GM12865 (cell line): Measurements from ENCODE around the gene DPP6.
"Not testable (repeated sequence)": the region's sequence is repeated elsewhere in the genome, so short reads cannot be mapped to it uniquely, and the experiment has no call there.

Source experiments
- DNase-seq: peaks from one replicate; pipeline ENCODE4 v3.0.0; 2010; ENCODE audit warnings: low read depth
- H3K4me3 ChIP-seq: 2 replicates; pipeline ENCODE4 v1.5.1; 2011; ENCODE audit warnings: mild to moderate bottlenecking, low read depth, low read length, control low read depth
- CTCF ChIP-seq: IDR thresholded peaks from 2 replicates; pipeline ENCODE4 v1.5.1; 2011; ENCODE audit warnings: low read length, control low read depth, low read depth, inconsistent platforms; ENCODE audit not compliant: insufficient read depth; ENCODE audit errors: missing control alignments

The DPP6 gene

GRCh38 chr7:154133703-154134277 lies 81.6 kb downstream of the DPP6 start:
- not testable (repeated sequence) for DNase-seq, H3K4me3 ChIP-seq

GRCh38 chr7:154134698-154135097 lies 82.5 kb downstream of the DPP6 start:
- DNase-seq, result not testable (repeated sequence)

GRCh38 chr7:154135646-154136045 lies 83.4 kb downstream of the DPP6 start:
- DNase-seq, H3K4me3 ChIP-seq: not testable (repeated sequence)

More at GRCh38 chr7:154134698-154135097, 82.5 kb downstream of the DPP6 start:
- not testable (repeated sequence) for H3K4me3 ChIP-seq

GRCh38 chr7:154145922-154146706 lies 93.9 kb downstream of the DPP6 start:
- DNase-seq, H3K4me3 ChIP-seq: not testable (repeated sequence)

GRCh38 chr7:154146707-154147038 lies 94.5 kb downstream of the DPP6 start:
- DNase-seq, result not testable (repeated sequence)

GRCh38 chr7:154148791-154149516 lies 96.8 kb downstream of the DPP6 start:
- H3K4me3 ChIP-seq, DNase-seq: not testable (repeated sequence)

More at GRCh38 chr7:154146707-154147038, 94.5 kb downstream of the DPP6 start:
- H3K4me3 ChIP-seq, result not testable (repeated sequence)

GRCh38 chr7:154150656-154151055 lies 98.5 kb downstream of the DPP6 start:
- DNase-seq, H3K4me3 ChIP-seq: not testable (repeated sequence)

- H3K4me3 ChIP-seq, DNase-seq: not testable (repeated sequence)
Observed at GRCh38 chr7:154151306-154151705, 99.1 kb downstream of the DPP6 start.

- DNase-seq, H3K4me3 ChIP-seq: not testable (repeated sequence)
Observed at GRCh38 chr7:154155928-154156327, 103.7 kb downstream of the DPP6 start.

- not testable (repeated sequence) for H3K4me3 ChIP-seq, DNase-seq
Observed at GRCh38 chr7:154162921-154163320, 110.7 kb downstream of the DPP6 start.

- not testable (repeated sequence) for DNase-seq, H3K4me3 ChIP-seq
Observed at GRCh38 chr7:154163642-154164041, 111.4 kb downstream of the DPP6 start.

GRCh38 chr7:154167051-154167450 lies 114.9 kb downstream of the DPP6 start:
- TF ChIP-seq CTCF, result no peak
- no peak for DNase-seq
- no peak overlapping the region for H3K4me3 ChIP-seq

GRCh38 chr7:154167807-154168206 lies 115.6 kb downstream of the DPP6 start:
- TF ChIP-seq CTCF, result no peak
- no peak overlapping the region for H3K4me3 ChIP-seq
- DNase-seq, result no peak
